Measurements from ENCODE around the gene ORAI3. TPM values are rescaled to one million over a fixed set of nuclear protein-coding genes. Genes with fewer than 3 reads are reported as not detected.
A peak's percentile ranks its signal among the peaks of the same experiment; 100 is the strongest.

Gene ORAI3
- total and polyA plus RNA-seq, 2 of the 13 experiments (the other 11 are each of a cell fraction or from before 2014, with no cell fraction given): 11.4 to 32.0 TPM

- TF ChIP-seq, protein P1, sequence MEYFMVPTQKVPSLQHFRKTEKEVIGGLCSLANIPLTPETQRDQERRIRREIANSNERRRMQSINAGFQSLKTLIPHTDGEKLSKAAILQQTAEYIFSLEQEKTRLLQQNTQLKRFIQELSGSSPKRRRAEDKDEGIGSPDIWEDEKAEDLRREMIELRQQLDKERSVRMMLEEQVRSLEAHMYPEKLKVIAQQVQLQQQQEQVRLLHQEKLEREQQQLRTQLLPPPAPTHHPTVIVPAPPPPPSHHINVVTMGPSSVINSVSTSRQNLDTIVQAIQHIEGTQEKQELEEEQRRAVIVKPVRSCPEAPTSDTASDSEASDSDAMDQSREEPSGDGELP (IDR thresholded peaks at IDR 0.05; ENCODE audit: borderline replicate concordance, low read depth): no peak
- TF ChIP-seq ZNF296 (CRISPR knock-in tag; conservative IDR thresholded peaks at IDR 0.05) (peak; percentile 62; the same call in 1 of the 2 replicates), GATAD2A (CRISPR knock-in tag; IDR thresholded peaks at IDR 0.05) (peak; percentile 60; the same call in 1 of the 2 replicates), MTERF4 (CRISPR knock-in tag; IDR thresholded peaks at IDR 0.05) (no peak), HIC2 (CRISPR knock-in tag; IDR thresholded peaks at IDR 0.05; ENCODE audit: low read depth) (peak; percentile 54; the same call in 1 of the 2 replicates), ZNF773 (CRISPR knock-in tag; IDR thresholded peaks at IDR 0.05; ENCODE audit: borderline replicate concordance) (no peak; the same call in 1 of the 2 replicates), ZNF724P (CRISPR knock-in tag; IDR thresholded peaks at IDR 0.05; ENCODE audit: borderline replicate concordance) (0 out of 2 replicates have a peak, but pooled peaks have one; percentile 5), PHF5A (CRISPR knock-in tag; IDR thresholded peaks at IDR 0.05; ENCODE audit: low read depth, unreplicated experiment) (no peak), MED8 (CRISPR knock-in tag; IDR thresholded peaks at IDR 0.05; ENCODE audit: insufficient replicate concordance) (peak; percentile 78), ZNF546 (CRISPR knock-in tag; conservative IDR thresholded peaks at IDR 0.05) (no peak; the same call in 1 of the 2 replicates), ZNF850 (CRISPR knock-in tag; conservative IDR thresholded peaks at IDR 0.05) (0 out of 2 replicates have a peak, but pooled peaks have one; percentile 79), ZNF17 (CRISPR knock-in tag; IDR thresholded peaks at IDR 0.05) (no peak), FOSL2 (CRISPR knock-in tag; IDR thresholded peaks at IDR 0.05) (peak; percentile 50; the same call in 1 of the 2 replicates), ZBED4 (CRISPR knock-in tag; IDR thresholded peaks at IDR 0.05; ENCODE audit: borderline replicate concordance) (peak; percentile 97), FOXK2 (IDR thresholded peaks at IDR 0.05) (no peak), RFXANK (CRISPR knock-in tag; IDR thresholded peaks at IDR 0.05) (no peak), STAG1 (CRISPR knock-in tag; IDR thresholded peaks at IDR 0.05) (no peak), ZNF331 (CRISPR knock-in tag; IDR thresholded peaks at IDR 0.05) (peak; percentile 40)
- TF ChIP-seq, protein P2, sequence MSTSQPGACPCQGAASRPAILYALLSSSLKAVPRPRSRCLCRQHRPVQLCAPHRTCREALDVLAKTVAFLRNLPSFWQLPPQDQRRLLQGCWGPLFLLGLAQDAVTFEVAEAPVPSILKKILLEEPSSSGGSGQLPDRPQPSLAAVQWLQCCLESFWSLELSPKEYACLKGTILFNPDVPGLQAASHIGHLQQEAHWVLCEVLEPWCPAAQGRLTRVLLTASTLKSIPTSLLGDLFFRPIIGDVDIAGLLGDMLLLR (CRISPR knock-in tag; IDR thresholded peaks at IDR 0.05): 0 out of 2 replicates have a peak, but pooled peaks have one; percentile 2
- TF ChIP-seq, protein P3, sequence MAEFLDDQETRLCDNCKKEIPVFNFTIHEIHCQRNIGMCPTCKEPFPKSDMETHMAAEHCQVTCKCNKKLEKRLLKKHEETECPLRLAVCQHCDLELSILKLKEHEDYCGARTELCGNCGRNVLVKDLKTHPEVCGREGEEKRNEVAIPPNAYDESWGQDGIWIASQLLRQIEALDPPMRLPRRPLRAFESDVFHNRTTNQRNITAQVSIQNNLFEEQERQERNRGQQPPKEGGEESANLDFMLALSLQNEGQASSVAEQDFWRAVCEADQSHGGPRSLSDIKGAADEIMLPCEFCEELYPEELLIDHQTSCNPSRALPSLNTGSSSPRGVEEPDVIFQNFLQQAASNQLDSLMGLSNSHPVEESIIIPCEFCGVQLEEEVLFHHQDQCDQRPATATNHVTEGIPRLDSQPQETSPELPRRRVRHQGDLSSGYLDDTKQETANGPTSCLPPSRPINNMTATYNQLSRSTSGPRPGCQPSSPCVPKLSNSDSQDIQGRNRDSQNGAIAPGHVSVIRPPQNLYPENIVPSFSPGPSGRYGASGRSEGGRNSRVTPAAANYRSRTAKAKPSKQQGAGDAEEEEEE (CRISPR knock-in tag; IDR thresholded peaks at IDR 0.05; ENCODE audit: borderline replicate concordance): no peak
These were observed 48.3 kb downstream of the ORAI3 start (continued) for GRCh38 chr16:30996985-30997724.
